ENCODE data around the gene DHRS11.

DHRS11 gene

DNA sequence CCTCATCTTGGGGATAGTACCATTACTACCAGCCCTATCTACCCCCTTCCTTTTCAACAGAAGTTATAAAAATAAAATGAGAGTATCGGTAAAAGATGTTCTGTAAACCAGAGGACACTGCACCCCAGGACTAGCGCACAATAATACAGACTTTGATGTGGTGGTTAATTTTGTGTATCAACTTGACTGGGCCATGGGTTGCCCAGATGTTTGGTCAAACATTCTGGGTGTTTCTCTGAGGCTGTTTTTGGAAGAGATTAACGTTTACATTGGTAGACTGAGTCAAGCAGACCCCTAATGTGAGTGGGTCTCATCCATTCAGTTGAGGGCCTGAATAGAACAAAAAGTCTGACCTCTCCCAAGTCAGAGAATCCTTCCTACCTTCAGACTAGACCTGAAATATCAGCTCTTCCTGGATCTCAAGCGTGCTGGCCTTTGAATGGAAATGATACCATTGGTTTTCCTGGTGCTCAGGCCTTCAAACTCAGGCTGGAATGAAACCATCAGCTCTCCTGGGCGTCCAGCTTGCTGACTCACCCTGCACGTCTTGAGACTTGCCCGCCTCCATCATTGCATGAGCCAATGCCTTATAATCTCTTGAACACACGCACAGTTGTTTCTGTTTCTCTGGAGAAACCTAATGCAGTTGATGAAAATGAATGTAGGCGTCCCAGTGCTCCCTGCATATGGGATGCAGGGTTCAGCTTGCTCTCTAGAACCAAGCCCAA is 19.8 kb downstream of the DHRS11 start:
- TF ChIP-seq TCF12 (IDR thresholded peaks at IDR 0.05; ENCODE audit: low read depth): no peak
- no peak for TF ChIP-seq EP300 (IDR thresholded peaks at IDR 0.05; ENCODE audit: borderline replicate concordance)
- no peak for TF ChIP-seq CEBPB (IDR thresholded peaks at IDR 0.05)
- TF ChIP-seq, protein P1, sequence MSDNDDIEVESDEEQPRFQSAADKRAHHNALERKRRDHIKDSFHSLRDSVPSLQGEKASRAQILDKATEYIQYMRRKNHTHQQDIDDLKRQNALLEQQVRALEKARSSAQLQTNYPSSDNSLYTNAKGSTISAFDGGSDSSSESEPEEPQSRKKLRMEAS (IDR thresholded peaks at IDR 0.05): no peak
- TF ChIP-seq, protein P2, sequence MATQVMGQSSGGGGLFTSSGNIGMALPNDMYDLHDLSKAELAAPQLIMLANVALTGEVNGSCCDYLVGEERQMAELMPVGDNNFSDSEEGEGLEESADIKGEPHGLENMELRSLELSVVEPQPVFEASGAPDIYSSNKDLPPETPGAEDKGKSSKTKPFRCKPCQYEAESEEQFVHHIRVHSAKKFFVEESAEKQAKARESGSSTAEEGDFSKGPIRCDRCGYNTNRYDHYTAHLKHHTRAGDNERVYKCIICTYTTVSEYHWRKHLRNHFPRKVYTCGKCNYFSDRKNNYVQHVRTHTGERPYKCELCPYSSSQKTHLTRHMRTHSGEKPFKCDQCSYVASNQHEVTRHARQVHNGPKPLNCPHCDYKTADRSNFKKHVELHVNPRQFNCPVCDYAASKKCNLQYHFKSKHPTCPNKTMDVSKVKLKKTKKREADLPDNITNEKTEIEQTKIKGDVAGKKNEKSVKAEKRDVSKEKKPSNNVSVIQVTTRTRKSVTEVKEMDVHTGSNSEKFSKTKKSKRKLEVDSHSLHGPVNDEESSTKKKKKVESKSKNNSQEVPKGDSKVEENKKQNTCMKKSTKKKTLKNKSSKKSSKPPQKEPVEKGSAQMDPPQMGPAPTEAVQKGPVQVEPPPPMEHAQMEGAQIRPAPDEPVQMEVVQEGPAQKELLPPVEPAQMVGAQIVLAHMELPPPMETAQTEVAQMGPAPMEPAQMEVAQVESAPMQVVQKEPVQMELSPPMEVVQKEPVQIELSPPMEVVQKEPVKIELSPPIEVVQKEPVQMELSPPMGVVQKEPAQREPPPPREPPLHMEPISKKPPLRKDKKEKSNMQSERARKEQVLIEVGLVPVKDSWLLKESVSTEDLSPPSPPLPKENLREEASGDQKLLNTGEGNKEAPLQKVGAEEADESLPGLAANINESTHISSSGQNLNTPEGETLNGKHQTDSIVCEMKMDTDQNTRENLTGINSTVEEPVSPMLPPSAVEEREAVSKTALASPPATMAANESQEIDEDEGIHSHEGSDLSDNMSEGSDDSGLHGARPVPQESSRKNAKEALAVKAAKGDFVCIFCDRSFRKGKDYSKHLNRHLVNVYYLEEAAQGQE (IDR thresholded peaks at IDR 0.05; ENCODE audit: low read depth): no peak
- no peak for TF ChIP-seq CREB1 (IDR thresholded peaks at IDR 0.05; ENCODE audit: low read depth)
- TF ChIP-seq ZBTB7A (IDR thresholded peaks at IDR 0.05; ENCODE audit: low read depth): no peak
- TF ChIP-seq YY1 (IDR thresholded peaks at IDR 0.05; ENCODE audit: low read depth): no peak
- TF ChIP-seq NFIC (IDR thresholded peaks at IDR 0.05): no peak
- TF ChIP-seq, protein P3, sequence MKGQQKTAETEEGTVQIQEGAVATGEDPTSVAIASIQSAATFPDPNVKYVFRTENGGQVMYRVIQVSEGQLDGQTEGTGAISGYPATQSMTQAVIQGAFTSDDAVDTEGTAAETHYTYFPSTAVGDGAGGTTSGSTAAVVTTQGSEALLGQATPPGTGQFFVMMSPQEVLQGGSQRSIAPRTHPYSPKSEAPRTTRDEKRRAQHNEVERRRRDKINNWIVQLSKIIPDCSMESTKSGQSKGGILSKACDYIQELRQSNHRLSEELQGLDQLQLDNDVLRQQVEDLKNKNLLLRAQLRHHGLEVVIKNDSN (IDR thresholded peaks at IDR 0.05): no peak
- TF ChIP-seq TEAD4 (IDR thresholded peaks at IDR 0.05): no peak
- no peak for TF ChIP-seq RAD21 (IDR thresholded peaks at IDR 0.05; ENCODE audit: low read depth)
- TF ChIP-seq TAF1 (IDR thresholded peaks at IDR 0.05; ENCODE audit: low read depth): no peak
- TF ChIP-seq FOXM1 (IDR thresholded peaks at IDR 0.05; ENCODE audit: borderline replicate concordance, low read depth): no peak
- no peak for TF ChIP-seq EGR1 (IDR thresholded peaks at IDR 0.05)

DNA sequence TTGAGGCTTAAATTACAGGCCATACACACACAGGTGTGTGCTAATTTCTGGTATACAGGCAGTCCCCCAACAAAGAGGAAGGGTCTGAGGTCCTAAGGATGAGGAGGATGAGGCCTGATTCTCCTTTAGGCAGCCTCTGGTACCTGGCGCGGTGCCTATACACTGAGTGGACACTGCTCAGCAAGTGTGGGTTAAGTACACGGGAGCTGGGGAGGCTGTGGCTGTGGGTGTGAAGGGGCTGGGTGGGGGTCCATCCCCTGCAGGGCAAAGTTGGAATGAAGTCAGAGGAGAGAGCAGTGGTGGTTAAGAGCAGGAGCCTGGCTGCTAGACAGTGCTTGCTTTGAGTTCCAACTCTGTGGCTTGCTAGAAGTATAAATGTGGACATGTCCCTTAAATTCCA is 20.6 kb downstream of the DHRS11 start:
- TF ChIP-seq, protein P2 (IDR thresholded peaks at IDR 0.05; ENCODE audit: low read depth): no peak
- TF ChIP-seq EP300 (IDR thresholded peaks at IDR 0.05; ENCODE audit: borderline replicate concordance): no peak
- no peak for TF ChIP-seq TAF1 (IDR thresholded peaks at IDR 0.05; ENCODE audit: low read depth)
- TF ChIP-seq TEAD4 (IDR thresholded peaks at IDR 0.05): no peak
- TF ChIP-seq FOXM1 (IDR thresholded peaks at IDR 0.05; ENCODE audit: borderline replicate concordance, low read depth): no peak
- TF ChIP-seq CREB1 (IDR thresholded peaks at IDR 0.05; ENCODE audit: low read depth): no peak
- TF ChIP-seq, protein P1 (IDR thresholded peaks at IDR 0.05): no peak

DNA sequence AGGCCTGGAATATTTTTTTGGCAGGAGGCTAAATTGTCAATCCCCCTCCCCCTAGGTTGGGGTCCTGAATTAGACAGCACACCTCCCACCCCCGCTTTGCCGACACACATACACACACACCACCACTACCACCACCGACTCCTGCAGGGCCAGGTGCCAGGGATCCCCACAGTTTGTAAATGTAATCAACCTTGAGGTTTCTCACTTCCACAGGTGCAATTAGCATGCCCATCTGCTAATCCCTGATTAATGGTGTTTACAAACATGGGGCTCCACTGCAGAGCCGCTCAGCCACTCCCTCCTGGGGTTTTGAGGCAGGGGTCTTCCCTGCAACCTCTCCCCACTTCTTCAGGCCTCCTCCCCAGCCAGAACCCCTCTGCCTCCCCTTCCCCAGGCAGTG is 21.5 kb downstream of the DHRS11 start:
- TF ChIP-seq, protein P1 (IDR thresholded peaks at IDR 0.05): no peak
- TF ChIP-seq EGR1 (IDR thresholded peaks at IDR 0.05): no peak
- TF ChIP-seq TCF12 (IDR thresholded peaks at IDR 0.05; ENCODE audit: low read depth): no peak
- TF ChIP-seq, protein P2 (IDR thresholded peaks at IDR 0.05; ENCODE audit: low read depth): no peak
- no peak for TF ChIP-seq ZBTB7A (IDR thresholded peaks at IDR 0.05; ENCODE audit: low read depth)
- no peak for TF ChIP-seq NFIC (IDR thresholded peaks at IDR 0.05)
- TF ChIP-seq, protein P3 (IDR thresholded peaks at IDR 0.05): no peak
- no peak for TF ChIP-seq YY1 (IDR thresholded peaks at IDR 0.05; ENCODE audit: low read depth)
- no peak for TF ChIP-seq RAD21 (IDR thresholded peaks at IDR 0.05; ENCODE audit: low read depth)
- no peak for TF ChIP-seq EP300 (IDR thresholded peaks at IDR 0.05; ENCODE audit: borderline replicate concordance)
- TF ChIP-seq TEAD4 (IDR thresholded peaks at IDR 0.05): no peak

DNA sequence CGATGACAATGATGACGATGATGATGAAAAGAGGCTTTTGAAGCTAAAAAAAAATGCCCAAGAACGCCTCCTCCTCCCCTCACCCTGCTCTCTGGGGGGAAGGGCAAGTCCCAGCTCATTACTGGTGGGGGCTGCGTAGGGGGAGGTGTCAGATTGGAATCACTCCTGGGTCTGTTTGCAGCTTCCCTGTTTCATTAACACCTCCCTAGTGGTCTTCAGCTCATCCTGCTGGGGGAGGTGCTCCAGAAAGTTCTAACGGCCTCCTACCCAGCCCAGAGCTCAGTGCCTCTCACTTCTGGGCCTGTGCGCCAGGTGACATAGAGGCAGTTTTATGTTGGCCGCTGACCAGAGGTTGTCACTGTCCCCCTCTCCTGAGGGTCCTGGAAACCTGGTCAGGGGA is 22.4 kb downstream of the DHRS11 start:
- TF ChIP-seq TCF12 (IDR thresholded peaks at IDR 0.05; ENCODE audit: low read depth) (no peak), ZBTB7A (IDR thresholded peaks at IDR 0.05; ENCODE audit: low read depth) (no peak), NFIC (IDR thresholded peaks at IDR 0.05) (no peak), CREB1 (IDR thresholded peaks at IDR 0.05; ENCODE audit: low read depth) (no peak), FOXM1 (IDR thresholded peaks at IDR 0.05; ENCODE audit: borderline replicate concordance, low read depth) (no peak), TEAD4 (IDR thresholded peaks at IDR 0.05) (no peak), YY1 (IDR thresholded peaks at IDR 0.05; ENCODE audit: low read depth) (no peak), TAF1 (IDR thresholded peaks at IDR 0.05; ENCODE audit: low read depth) (no peak), RAD21 (IDR thresholded peaks at IDR 0.05; ENCODE audit: low read depth) (no peak), EGR1 (IDR thresholded peaks at IDR 0.05) (no peak)
- TF ChIP-seq, protein P2 (IDR thresholded peaks at IDR 0.05; ENCODE audit: low read depth): no peak
- TF ChIP-seq, protein P1 (IDR thresholded peaks at IDR 0.05): no peak
